Measurements from ENCODE around the gene ZBTB42.

ZBTB42 gene

GRCh38 chr14:104774453-104775072 lies 26.3 kb upstream of the ZBTB42 start:
- POLR2A ChIA-PET, result interaction anchor here (0.9 kb wide), 1 partner anchor 52 kb away, joined by 3 read pairs; no protein-coding TSS in a partner anchor
- H3K27ac ChIP-seq (ENCODE audit: insufficient read depth in 1 of 2, low read depth in 1 of 2, low read length in 2 of 2, poor library complexity in 1 of 2, severe bottlenecking in 2 of 2), result no peak overlapping the region
- CTCF ChIA-PET, result no interaction called here
- WGBS (ENCODE audit: insufficient coverage), result 94% methylated on average over 15 of the region's 20 CpGs
- DNase-seq, result no peak
- H3K36me3 ChIP-seq (ENCODE audit: control insufficient read depth in 4 of 4, insufficient read depth in 4 of 4, low read length in 3 of 4), result peaks cover 6 to 84% (median 59%) of the 10 kb centered on the region in 4 experiments
- H3K4me1 ChIP-seq (ENCODE audit: control extremely low read depth in 1 of 4, control insufficient read depth in 4 of 4, insufficient read depth in 4 of 4, low read length in 3 of 4), result peaks cover 0 to 3% (median 1%) of the 10 kb centered on the region in 4 experiments
- H3K4me3 ChIP-seq (ENCODE audit: control insufficient read depth in 1 of 7, extremely low read depth in 1 of 7, insufficient read depth in 4 of 7, low read depth in 2 of 7, low read length in 6 of 7), result no peak overlapping the region
- no peaks in the 10 kb centered on the region for H3K27me3 ChIP-seq (replicated peaks in 2 of 5; ENCODE audit: control insufficient read depth in 4 of 5, insufficient read depth in 5 of 5, low read length in 4 of 5)
- peaks cover 0 to 8% (median 5%) of the 10 kb centered on the region in 5 experiments for H3K9me3 ChIP-seq (ENCODE audit: control extremely low read depth in 1 of 5, control insufficient read depth in 4 of 5, insufficient read depth in 2 of 5, low read depth in 1 of 5, low read length in 4 of 5)

- WGBS (ENCODE audit: insufficient coverage), result 96% methylated on average over 13 of the region's 13 CpGs
- CTCF ChIA-PET, result no interaction called here
- Histone ChIP-seq H3K27me3 (replicated peaks in 2 of 5; ENCODE audit: control insufficient read depth in 4 of 5, insufficient read depth in 5 of 5, low read length in 4 of 5) (no peaks in the 10 kb centered on the region), H3K9me3 (ENCODE audit: control extremely low read depth in 1 of 5, control insufficient read depth in 4 of 5, insufficient read depth in 2 of 5, low read depth in 1 of 5, low read length in 4 of 5) (peaks cover 0 to 8% (median 5%) of the 10 kb centered on the region in 5 experiments), H3K36me3 (ENCODE audit: control insufficient read depth in 4 of 4, insufficient read depth in 4 of 4, low read length in 3 of 4) (peaks cover 6 to 83% (median 59%) of the 10 kb centered on the region in 4 experiments), H3K4me3 (ENCODE audit: control insufficient read depth in 1 of 7, extremely low read depth in 1 of 7, insufficient read depth in 4 of 7, low read depth in 2 of 7, low read length in 6 of 7) (no peak overlapping the region), H3K4me1 (ENCODE audit: control extremely low read depth in 1 of 4, control insufficient read depth in 4 of 4, insufficient read depth in 4 of 4, low read length in 3 of 4) (peaks cover 0 to 2% (median 0%) of the 10 kb centered on the region in 4 experiments), H3K27ac (ENCODE audit: insufficient read depth in 1 of 2, low read depth in 1 of 2, low read length in 2 of 2, poor library complexity in 1 of 2, severe bottlenecking in 2 of 2) (no peak overlapping the region)
- POLR2A ChIA-PET, result interaction anchor here (0.9 kb wide), 1 partner anchor 51 kb away, joined by 3 read pairs; no protein-coding TSS in a partner anchor
- no peak for DNase-seq
Observed at GRCh38 chr14:104775073-104775489, 25.8 kb upstream of the ZBTB42 start.

GRCh38 chr14:104776481-104776880 lies 24.4 kb upstream of the ZBTB42 start:
- H3K27ac ChIP-seq (ENCODE audit: insufficient read depth in 1 of 2, low read depth in 1 of 2, low read length in 2 of 2, poor library complexity in 1 of 2, severe bottlenecking in 2 of 2), result no peak overlapping the region
- H3K4me1 ChIP-seq (ENCODE audit: control extremely low read depth in 1 of 4, control insufficient read depth in 4 of 4, insufficient read depth in 4 of 4, low read length in 3 of 4), result peaks cover 0 to 2% (median 0%) of the 10 kb centered on the region in 4 experiments
- no peak overlapping the region for H3K4me3 ChIP-seq (ENCODE audit: control insufficient read depth in 1 of 7, extremely low read depth in 1 of 7, insufficient read depth in 4 of 7, low read depth in 2 of 7, low read length in 6 of 7)
- DNase-seq, result no peak
- H3K36me3 ChIP-seq (ENCODE audit: control insufficient read depth in 4 of 4, insufficient read depth in 4 of 4, low read length in 3 of 4), result peaks cover 6 to 75% (median 52%) of the 10 kb centered on the region in 4 experiments
- ChIA-PET POLR2A (no interaction called here), CTCF (interaction anchor here (0.8 kb wide), 1 partner anchor 8 kb away, joined by 3 read pairs; no protein-coding TSS in a partner anchor)
- 100% methylated on average over 8 of the region's 15 CpGs for WGBS (ENCODE audit: insufficient coverage)
- H3K9me3 ChIP-seq (ENCODE audit: control extremely low read depth in 1 of 5, control insufficient read depth in 4 of 5, insufficient read depth in 2 of 5, low read depth in 1 of 5, low read length in 4 of 5), result peaks cover 0 to 2% (median 1%) of the 10 kb centered on the region in 5 experiments
- no peaks in the 10 kb centered on the region for H3K27me3 ChIP-seq (replicated peaks in 2 of 5; ENCODE audit: control insufficient read depth in 4 of 5, insufficient read depth in 5 of 5, low read length in 4 of 5)

- no peaks in the 10 kb centered on the region for H3K27me3 ChIP-seq (replicated peaks in 2 of 5; ENCODE audit: control insufficient read depth in 4 of 5, insufficient read depth in 5 of 5, low read length in 4 of 5)
- H3K9me3 ChIP-seq (ENCODE audit: control extremely low read depth in 1 of 5, control insufficient read depth in 4 of 5, insufficient read depth in 2 of 5, low read depth in 1 of 5, low read length in 4 of 5), result no peaks in the 10 kb centered on the region
- peaks cover 3 to 68% (median 45%) of the 10 kb centered on the region in 4 experiments for H3K36me3 ChIP-seq (ENCODE audit: control insufficient read depth in 4 of 4, insufficient read depth in 4 of 4, low read length in 3 of 4)
- H3K27ac ChIP-seq (ENCODE audit: insufficient read depth in 1 of 2, low read depth in 1 of 2, low read length in 2 of 2, poor library complexity in 1 of 2, severe bottlenecking in 2 of 2), result no peak overlapping the region
- peaks cover 0 to 2% (median 0%) of the 10 kb centered on the region in 4 experiments for H3K4me1 ChIP-seq (ENCODE audit: control extremely low read depth in 1 of 4, control insufficient read depth in 4 of 4, insufficient read depth in 4 of 4, low read length in 3 of 4)
- ChIA-PET POLR2A (no interaction called here), CTCF (interaction anchor here (0.8 to 1.6 kb wide), 3 partner anchors 9 to 10 kb away, joined by 3 to 5 read pairs (median 4); no protein-coding TSS in a partner anchor)
- 90% methylated on average over 14 of the region's 16 CpGs for WGBS (ENCODE audit: insufficient coverage)
- no peak for DNase-seq
- no peak overlapping the region for H3K4me3 ChIP-seq (ENCODE audit: control insufficient read depth in 1 of 7, extremely low read depth in 1 of 7, insufficient read depth in 4 of 7, low read depth in 2 of 7, low read length in 6 of 7)
Observed at GRCh38 chr14:104776961-104777807, 23.7 kb upstream of the ZBTB42 start.

GRCh38 chr14:104777808-104778249 lies 23.1 kb upstream of the ZBTB42 start:
- WGBS (ENCODE audit: insufficient coverage), result 95% methylated on average over 13 of the region's 15 CpGs
- ChIA-PET CTCF (interaction anchor here (1.5 to 1.6 kb wide), 2 partner anchors 9 kb away, joined by 4 to 5 read pairs; no protein-coding TSS in a partner anchor), POLR2A (no interaction called here)
- no peak for DNase-seq
- Histone ChIP-seq H3K9me3 (ENCODE audit: control extremely low read depth in 1 of 5, control insufficient read depth in 4 of 5, insufficient read depth in 2 of 5, low read depth in 1 of 5, low read length in 4 of 5) (no peaks in the 10 kb centered on the region), H3K4me3 (ENCODE audit: control insufficient read depth in 1 of 7, extremely low read depth in 1 of 7, insufficient read depth in 4 of 7, low read depth in 2 of 7, low read length in 6 of 7) (no peak overlapping the region), H3K36me3 (ENCODE audit: control insufficient read depth in 4 of 4, insufficient read depth in 4 of 4, low read length in 3 of 4) (peaks cover 3 to 66% (median 42%) of the 10 kb centered on the region in 4 experiments), H3K4me1 (ENCODE audit: control extremely low read depth in 1 of 4, control insufficient read depth in 4 of 4, insufficient read depth in 4 of 4, low read length in 3 of 4) (peaks cover 0 to 2% (median 0%) of the 10 kb centered on the region in 4 experiments), H3K27me3 (replicated peaks in 2 of 5; ENCODE audit: control insufficient read depth in 4 of 5, insufficient read depth in 5 of 5, low read length in 4 of 5) (no peaks in the 10 kb centered on the region), H3K27ac (ENCODE audit: insufficient read depth in 1 of 2, low read depth in 1 of 2, low read length in 2 of 2, poor library complexity in 1 of 2, severe bottlenecking in 2 of 2) (no peak overlapping the region)

GRCh38 chr14:104778694-104779331 lies 22.1 kb upstream of the ZBTB42 start:
- Histone ChIP-seq H3K27ac (ENCODE audit: insufficient read depth in 1 of 2, low read depth in 1 of 2, low read length in 2 of 2, poor library complexity in 1 of 2, severe bottlenecking in 2 of 2) (no peak overlapping the region), H3K9me3 (ENCODE audit: control extremely low read depth in 1 of 5, control insufficient read depth in 4 of 5, insufficient read depth in 2 of 5, low read depth in 1 of 5, low read length in 4 of 5) (no peaks in the 10 kb centered on the region), H3K4me1 (ENCODE audit: control extremely low read depth in 1 of 4, control insufficient read depth in 4 of 4, insufficient read depth in 4 of 4, low read length in 3 of 4) (peaks cover 0 to 2% (median 0%) of the 10 kb centered on the region in 4 experiments), H3K36me3 (ENCODE audit: control insufficient read depth in 4 of 4, insufficient read depth in 4 of 4, low read length in 3 of 4) (peaks cover 3 to 59% (median 39%) of the 10 kb centered on the region in 4 experiments), H3K4me3 (ENCODE audit: control insufficient read depth in 1 of 7, extremely low read depth in 1 of 7, insufficient read depth in 4 of 7, low read depth in 2 of 7, low read length in 6 of 7) (no peak overlapping the region), H3K27me3 (replicated peaks in 2 of 5; ENCODE audit: control insufficient read depth in 4 of 5, insufficient read depth in 5 of 5, low read length in 4 of 5) (no peaks in the 10 kb centered on the region)
- ChIA-PET POLR2A (no interaction called here), CTCF (interaction anchor here (1.5 to 1.6 kb wide), 2 partner anchors 8 to 10 kb away, joined by 4 to 5 read pairs; no protein-coding TSS in a partner anchor)
- WGBS (ENCODE audit: insufficient coverage), result 93% methylated on average over 14 of the region's 15 CpGs
- no peak for DNase-seq
